GM23248 (cell line): ENCODE results near the gene PRKCA. TPM values are rescaled to one million over a fixed set of nuclear protein-coding genes. Genes with fewer than 3 reads are reported as not detected.

Experiments
- DNase-seq: peaks from one replicate; pipeline ENCODE4 v3.0.0-alpha.2; 2015
- H2AFZ ChIP-seq: fragments of 200-600 bp; sonication (generic); 2 replicates; pipeline ENCODE4 v1.6.1; 2016; ENCODE audit warnings: antibody characterized with exemption
- H3F3A ChIP-seq: fragments of 200-600 bp; sonication (generic); 2 replicates; pipeline ENCODE4 v1.6.1; 2016; ENCODE audit warnings: mild to moderate bottlenecking, antibody characterized with exemption, mixed run types; ENCODE audit not compliant: insufficient read depth
- H3K27ac ChIP-seq: fragments of 200-600 bp; sonication (generic); 2 replicates; pipeline ENCODE4 v1.5.1; 2016; ENCODE audit warnings: mild to moderate bottlenecking
- H3K27me3 ChIP-seq: fragments of 200-600 bp; sonication (generic); replicated peaks from 2 replicates; pipeline ENCODE4 v1.6.1; 2016; ENCODE audit warnings: mild to moderate bottlenecking; ENCODE audit not compliant: insufficient read depth
- H3K36me3 ChIP-seq: fragments of 200-600 bp; sonication (generic); 2 replicates; pipeline ENCODE4 v1.6.1; 2016; ENCODE audit warnings: low read depth, mild to moderate bottlenecking
- H3K4me1 ChIP-seq: fragments of 200-600 bp; sonication (generic); 2 replicates; pipeline ENCODE4 v1.6.1; 2016; ENCODE audit warnings: mild to moderate bottlenecking; ENCODE audit not compliant: insufficient read depth
- H3K4me2 ChIP-seq: fragments of 200-600 bp; sonication (generic); one replicate; pipeline ENCODE4 v1.6.1; 2016; ENCODE audit warnings: mild to moderate bottlenecking; ENCODE audit not compliant: unreplicated experiment
- H3K4me3 ChIP-seq: fragments of 200-600 bp; sonication (generic); 2 replicates; pipeline ENCODE4 v1.5.1; 2016; ENCODE audit warnings: mild to moderate bottlenecking
- H3K79me2 ChIP-seq: fragments of 200-600 bp; sonication (generic); 2 replicates; pipeline ENCODE4 v1.6.1; 2016; ENCODE audit warnings: mild to moderate bottlenecking; ENCODE audit not compliant: insufficient read depth
- H3K9ac ChIP-seq: fragments of 200-600 bp; sonication (generic); 2 replicates; pipeline ENCODE4 v1.6.1; 2016; ENCODE audit warnings: mild to moderate bottlenecking
- H3K9me2 ChIP-seq: fragments of 200-600 bp; sonication (generic); 2 replicates; pipeline ENCODE4 v1.6.1; 2016; ENCODE audit warnings: mixed run types, mild to moderate bottlenecking, moderate library complexity; ENCODE audit not compliant: insufficient read depth
- H3K9me3 ChIP-seq: fragments of 200-600 bp; sonication (generic); one replicate; pipeline ENCODE4 v1.6.1; 2017; ENCODE audit warnings: low read depth
- H4K20me1 ChIP-seq: fragments of 200-600 bp; sonication (generic); 2 replicates; pipeline ENCODE4 v1.6.0; 2016; ENCODE audit not compliant: insufficient read depth
- EZH2 ChIP-seq: fragments of 200-600 bp; sonication (generic); IDR thresholded peaks from 2 replicates; pipeline ENCODE4 v1.6.1; 2018; ENCODE audit warnings: antibody characterized with exemption, mild to moderate bottlenecking; ENCODE audit not compliant: insufficient read depth, poor library complexity, severe bottlenecking
- EZH2phosphoT487 ChIP-seq: fragments of 200-600 bp; sonication (generic); IDR thresholded peaks from 2 replicates; pipeline ENCODE4 v1.6.1; 2018; ENCODE audit warnings: antibody characterized with exemption, moderate library complexity, mild to moderate bottlenecking, low read depth; ENCODE audit not compliant: insufficient read depth
- WGBS, 2 experiments: methylation state at CpG; one replicate each; pipeline ENCODE4 v1.1.6; 2015 to 2017; ENCODE audit warnings: low lambda C conversion rate in 2 of 2, low coverage in 1 of 2; ENCODE audit errors: missing lambda C conversion rate in 2 of 2; 5-methylcytosine and 5-hydroxymethylcytosine counted together
- in situ Hi-C: fragments of 300-500 bp; cut with MboI; formaldehyde crosslinking; loops from 2 replicates; pipeline ENCODE4 v1.15.0; 2020
- polyA plus RNA-seq: library from polyadenylated mRNA; unstranded; fragments of >200 nt; fragmentation: Nextera tagmentation; extraction: Ambion mirVana; gene quantifications from 2 replicates; pipeline ENCODE4 v1.2.1, GENCODE V29; 2016
- total RNA-seq: library from RNA; depleted of rRNA; stranded (reverse); fragments of >200 nt; shearing (Covaris generic); gene quantifications from 2 replicates; pipeline ENCODE4 v1.2.3, GENCODE V29; 2014

Gene PRKCA
- total and polyA plus RNA-seq, 2 experiments from 2014 or later: 17.3 to 28.5 TPM

DNA sequence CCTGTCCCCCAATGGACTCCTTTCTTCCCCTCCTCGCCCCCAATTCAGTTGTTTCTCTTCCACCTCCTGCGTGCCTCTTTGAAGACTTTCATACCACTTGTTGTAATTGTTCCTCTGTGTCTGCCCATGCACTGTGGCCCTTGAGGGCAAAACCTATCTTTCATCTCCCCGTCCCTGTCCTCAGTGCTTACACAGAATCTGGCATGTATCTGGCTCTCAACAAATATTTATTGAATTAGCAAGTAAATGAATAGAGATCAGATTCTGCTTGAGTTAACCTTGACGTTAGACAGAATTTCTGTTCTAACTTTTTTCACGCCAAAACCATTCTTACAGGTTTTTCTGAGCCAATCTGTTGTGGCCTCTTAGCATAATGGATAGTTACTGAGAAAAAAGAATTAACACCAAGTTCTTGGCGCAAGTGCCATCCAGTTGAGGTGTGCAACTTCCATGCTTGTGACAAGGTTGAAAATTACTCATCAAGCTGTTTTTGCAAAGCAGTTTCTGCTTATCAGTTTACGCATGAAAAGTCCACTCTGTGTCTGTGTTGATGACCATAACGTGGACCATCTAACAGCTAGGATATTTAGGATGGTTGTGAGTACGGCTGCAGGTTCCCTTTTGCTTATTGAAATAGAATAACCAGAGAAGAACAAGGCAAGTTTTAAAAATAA lies 215.1 kb downstream of the PRKCA start:
- Histone ChIP-seq H3K9me2 (no peaks in the 10 kb centered on the region), H3K4me1 (peaks cover 18% of the 10 kb centered on the region), H3K4me2 (no peak overlapping the region), H3K4me3 (no peak overlapping the region), H3K36me3 (no peaks in the 10 kb centered on the region), H3K79me2 (peaks cover 98% of the 10 kb centered on the region), H3K9ac (no peak overlapping the region), H3K27ac (no peak overlapping the region), H3K27me3 (no peaks in the 10 kb centered on the region), H3K9me3 (no peaks in the 10 kb centered on the region), H3F3A (0 out of 2 replicates have a peak, but pooled peaks cover 13% of the 10 kb centered on the region), H4K20me1 (no peaks in the 10 kb centered on the region), H2AFZ (no peak overlapping the region)
- no peak for DNase-seq
- in situ Hi-C loops: no loop called here
- 85 to 88% methylated on average over 9 of the region's 9 CpGs for WGBS, 2 experiments
- no peak for TF ChIP-seq EZH2phosphoT487
- no peak for TF ChIP-seq EZH2

DNA sequence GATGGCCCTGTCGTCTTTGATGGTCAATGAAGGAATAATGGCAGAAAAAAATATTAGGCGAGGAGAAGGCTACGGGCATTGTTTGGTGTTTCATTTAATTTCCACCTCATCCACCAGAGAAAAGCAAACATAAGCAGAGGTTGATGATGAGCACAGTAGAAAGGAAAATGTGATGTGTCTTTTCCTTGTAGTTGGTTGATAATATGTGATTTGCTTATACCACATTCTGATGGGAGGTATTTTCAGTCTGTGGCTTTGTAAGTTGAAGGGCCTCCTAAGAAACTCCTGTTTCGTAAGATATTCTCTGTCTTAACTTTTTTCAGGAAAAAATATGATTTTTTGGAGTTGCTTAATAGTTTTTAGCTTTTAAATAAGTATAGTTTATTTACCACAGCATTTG lies 215.7 kb downstream of the PRKCA start:
- Histone ChIP-seq H3F3A (peaks cover 17% of the 10 kb centered on the region; the same call in 1 of the 2 replicates), H3K27me3 (no peaks in the 10 kb centered on the region), H4K20me1 (no peaks in the 10 kb centered on the region), H3K4me1 (peaks cover 25% of the 10 kb centered on the region), H3K36me3 (no peaks in the 10 kb centered on the region), H3K4me2 (no peak overlapping the region), H3K27ac (no peak overlapping the region), H3K9ac (no peak overlapping the region), H3K9me2 (no peaks in the 10 kb centered on the region), H2AFZ (no peak overlapping the region), H3K79me2 (peaks cover 96% of the 10 kb centered on the region), H3K9me3 (no peaks in the 10 kb centered on the region), H3K4me3 (no peak overlapping the region)
- peak; percentile 9 for DNase-seq
- TF ChIP-seq EZH2: no peak
- 88 to 91% methylated on average over 4 of the region's 4 CpGs for WGBS, 2 experiments
- in situ Hi-C loops: no loop called here

DNA sequence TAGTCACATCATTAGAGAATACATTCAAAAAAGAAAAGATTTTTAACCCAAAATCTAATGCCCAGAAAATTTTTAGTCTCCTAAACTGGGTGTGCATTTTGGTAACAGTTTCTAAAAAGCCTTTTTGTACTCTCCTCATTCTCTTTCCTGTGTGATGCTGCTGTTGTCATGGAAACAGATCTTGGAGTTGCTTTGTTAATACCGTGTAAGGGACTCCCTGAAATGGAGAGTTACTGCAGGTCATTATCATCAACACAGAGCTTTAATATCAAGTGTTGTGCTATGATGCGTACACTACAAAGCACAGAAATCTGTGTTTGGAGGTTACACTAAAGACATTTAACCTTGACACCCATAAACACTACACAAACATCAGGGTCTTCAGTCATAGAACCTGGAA lies 216.3 kb downstream of the PRKCA start:
- H3K9me3 ChIP-seq: no peaks in the 10 kb centered on the region
- H3K4me2 ChIP-seq: no peak overlapping the region
- DNase-seq: peak; percentile 27
- H3K4me3 ChIP-seq: no peak overlapping the region
- TF ChIP-seq EZH2phosphoT487 (no peak), EZH2 (no peak)
- no peak overlapping the region for H3K27ac ChIP-seq
- H3K9me2 ChIP-seq: no peaks in the 10 kb centered on the region
- no peaks in the 10 kb centered on the region for H3K36me3 ChIP-seq
- H3K9ac ChIP-seq: no peak overlapping the region
- WGBS, 2 experiments: 78 to 82% methylated on average over 2 of the region's 2 CpGs
- no peaks in the 10 kb centered on the region for H3K27me3 ChIP-seq
- H3K4me1 ChIP-seq: peaks cover 28% of the 10 kb centered on the region
- no peaks in the 10 kb centered on the region for H4K20me1 ChIP-seq
- H2AFZ ChIP-seq: no peak overlapping the region
- peaks cover 90% of the 10 kb centered on the region for H3K79me2 ChIP-seq
- in situ Hi-C loops: no loop called here
- peaks cover 23% of the 10 kb centered on the region; the same call in 1 of the 2 replicates for H3F3A ChIP-seq

DNA sequence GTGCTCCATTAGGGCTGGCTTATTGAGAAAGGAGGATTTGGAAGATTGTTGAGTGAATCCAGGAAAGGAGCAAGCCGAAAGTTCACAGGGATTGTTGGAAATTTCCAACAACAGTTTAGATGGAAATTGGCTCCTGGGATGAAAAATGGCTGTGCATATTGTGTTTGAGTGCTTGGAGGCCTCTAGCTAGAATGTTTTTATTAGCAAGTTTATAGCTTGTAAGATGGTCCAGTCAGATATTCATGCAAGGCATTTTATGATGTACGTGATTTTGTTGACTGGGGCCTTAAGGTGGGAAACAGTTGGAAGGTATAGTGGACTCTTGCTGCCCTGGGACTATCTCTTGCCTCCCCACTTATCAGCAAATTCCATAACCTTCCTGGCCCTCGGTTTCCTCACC lies 216.7 kb downstream of the PRKCA start:
- TF ChIP-seq EZH2phosphoT487 (no peak), EZH2 (no peak)
- H3K4me1 ChIP-seq: peaks cover 28% of the 10 kb centered on the region
- no peak overlapping the region for H3K4me3 ChIP-seq
- H4K20me1 ChIP-seq: no peaks in the 10 kb centered on the region
- WGBS, 2 experiments: 97 to 100% methylated on average over 3 of the region's 3 CpGs
- H3F3A ChIP-seq: peaks cover 26% of the 10 kb centered on the region
- in situ Hi-C loops: no loop called here
- no peak for DNase-seq
- no peak overlapping the region for H3K9ac ChIP-seq
- no peak overlapping the region for H2AFZ ChIP-seq
- H3K27me3 ChIP-seq: no peaks in the 10 kb centered on the region
- no peaks in the 10 kb centered on the region for H3K9me2 ChIP-seq
- no peaks in the 10 kb centered on the region for H3K36me3 ChIP-seq
- no peaks in the 10 kb centered on the region for H3K9me3 ChIP-seq
- no peak overlapping the region for H3K4me2 ChIP-seq
- H3K27ac ChIP-seq: no peak overlapping the region
- peaks cover 86% of the 10 kb centered on the region for H3K79me2 ChIP-seq

DNA sequence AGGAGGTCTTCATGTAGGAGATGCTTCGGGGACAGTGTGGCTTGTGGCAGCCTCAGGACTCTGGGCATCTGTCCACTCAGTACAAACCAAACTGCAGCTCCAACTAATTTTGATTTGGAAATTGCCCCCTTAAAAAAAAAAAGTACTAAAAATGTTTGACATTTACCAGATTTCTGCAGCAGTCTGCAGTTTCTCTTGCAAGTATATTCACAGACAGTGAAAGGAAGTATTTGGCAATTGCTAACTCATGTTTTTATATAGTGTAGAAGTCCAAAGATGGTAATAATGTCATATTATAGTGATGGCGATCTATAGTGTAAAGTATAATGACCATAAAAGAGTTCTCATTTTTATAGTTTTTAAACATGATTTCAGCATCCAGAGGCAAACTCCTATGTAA lies 218.6 kb downstream of the PRKCA start:
- Histone ChIP-seq H3K4me2 (no peak overlapping the region), H3K79me2 (peaks cover 85% of the 10 kb centered on the region), H3K9me2 (no peaks in the 10 kb centered on the region), H3K27me3 (no peaks in the 10 kb centered on the region), H3K36me3 (no peaks in the 10 kb centered on the region), H3K9ac (no peak overlapping the region), H4K20me1 (no peaks in the 10 kb centered on the region), H3K9me3 (no peaks in the 10 kb centered on the region), H3K4me3 (no peak overlapping the region), H3F3A (peaks cover 29% of the 10 kb centered on the region), H3K27ac (no peak overlapping the region), H3K4me1 (peaks cover 27% of the 10 kb centered on the region), H2AFZ (no peak overlapping the region)
- in situ Hi-C loops: no loop called here
- 38 to 40% methylated on average over 2 of the region's 2 CpGs for WGBS, 2 experiments
- no peak for DNase-seq
- no peak for TF ChIP-seq EZH2
- TF ChIP-seq EZH2phosphoT487: no peak
